Hepatocyte (in vitro differentiated cells): ENCODE data around the gene GALNT5. TPM values are rescaled to one million over a fixed set of nuclear protein-coding genes. Genes with fewer than 3 reads are reported as not detected.

Experiments
- DNase-seq: peaks from one replicate; pipeline ENCODE4 v3.0.0-alpha.2; 2016; ENCODE audit warnings: low spot score
- H2AFZ ChIP-seq: fragments of 200-600 bp; sonication (generic); 2 replicates; pipeline ENCODE4 v1.6.0; 2016; ENCODE audit warnings: antibody characterized with exemption, mild to moderate bottlenecking
- H3K27ac ChIP-seq: fragments of 200-600 bp; sonication (generic); 2 replicates; pipeline ENCODE4 v1.5.1; 2016; ENCODE audit warnings: mild to moderate bottlenecking
- H3K27me3 ChIP-seq: fragments of 200-600 bp; sonication (generic); 2 replicates; pipeline ENCODE4 v1.6.1; 2016
- H3K36me3 ChIP-seq: fragments of 200-600 bp; sonication (generic); replicated peaks from 2 replicates; pipeline ENCODE4 v1.5.1; 2016; ENCODE audit warnings: low read depth; ENCODE audit not compliant: insufficient read depth
- H3K4me1 ChIP-seq: fragments of 200-600 bp; sonication (generic); 2 replicates; pipeline ENCODE4 v1.5.1; 2016; ENCODE audit warnings: mild to moderate bottlenecking, moderate library complexity; ENCODE audit not compliant: insufficient read depth
- H3K4me2 ChIP-seq: fragments of 200-600 bp; sonication (generic); 2 replicates; pipeline ENCODE4 v1.6.0; 2016
- H3K4me3 ChIP-seq: fragments of 200-600 bp; sonication (generic); 2 replicates; pipeline ENCODE4 v1.5.1; 2016; ENCODE audit warnings: mild to moderate bottlenecking
- H3K79me2 ChIP-seq: fragments of 200-600 bp; sonication (generic); 2 replicates; pipeline ENCODE4 v1.6.0; 2017; ENCODE audit warnings: mild to moderate bottlenecking
- H3K9me2 ChIP-seq: fragments of 200-600 bp; sonication (generic); replicated peaks from 2 replicates; pipeline ENCODE4 v1.6.0; 2017; ENCODE audit warnings: mild to moderate bottlenecking; ENCODE audit not compliant: insufficient read depth
- H3K9me3 ChIP-seq: fragments of 200-600 bp; sonication (generic); 2 replicates; pipeline ENCODE4 v1.5.1; 2016; ENCODE audit warnings: low read depth, mild to moderate bottlenecking
- H4K20me1 ChIP-seq: fragments of 200-600 bp; sonication (generic); 2 replicates; pipeline ENCODE4 v1.6.0; 2016; ENCODE audit warnings: mild to moderate bottlenecking; ENCODE audit not compliant: insufficient read depth, poor library complexity, severe bottlenecking
- CTCF ChIP-seq: fragments of 200-600 bp; sonication (generic); IDR thresholded peaks from 2 replicates; pipeline ENCODE4 v1.5.1; 2016; ENCODE audit warnings: antibody characterized with exemption, mild to moderate bottlenecking; ENCODE audit not compliant: poor library complexity
- EZH2 ChIP-seq: fragments of 200-600 bp; sonication (generic); IDR thresholded peaks from 2 replicates; pipeline ENCODE4 v1.6.1; 2016; ENCODE audit warnings: antibody characterized with exemption, mild to moderate bottlenecking, borderline replicate concordance
- EZH2phosphoT487 ChIP-seq: fragments of 200-600 bp; sonication (generic); IDR thresholded peaks from one replicate; pipeline ENCODE4 v1.6.1; 2018; ENCODE audit warnings: antibody characterized with exemption, mild to moderate bottlenecking, low read depth, moderate library complexity; ENCODE audit not compliant: unreplicated experiment, severe bottlenecking
- WGBS: methylation state at CpG from one replicate; pipeline ENCODE4 v1.1.6; 2016; ENCODE audit warnings: low lambda C conversion rate; ENCODE audit errors: missing lambda C conversion rate; 5-methylcytosine and 5-hydroxymethylcytosine counted together
- polyA plus RNA-seq: library from polyadenylated mRNA; unstranded; fragments of >200 nt; fragmentation: Nextera tagmentation; extraction: Ambion mirVana; gene quantifications from 2 replicates; pipeline ENCODE4 v1.2.1, GENCODE V29; 2016
- total RNA-seq: library from RNA; depleted of rRNA; stranded (reverse); fragments of >200 nt; gene quantifications from 2 replicates; pipeline ENCODE4 v1.2.3, GENCODE V29; 2014

Gene GALNT5
- total and polyA plus RNA-seq, 2 experiments from 2014 or later: 6.0 to 16.3 TPM

GRCh38 chr2:157229572-157229971 is 27.9 kb upstream of the GALNT5 start:
- H3K27me3 ChIP-seq: no peaks in the 10 kb centered on the region
- no peak overlapping the region for H3K4me3 ChIP-seq
- H3K79me2 ChIP-seq: no peaks in the 10 kb centered on the region
- H3K27ac ChIP-seq: no peak overlapping the region
- no peaks in the 10 kb centered on the region for H3K36me3 ChIP-seq
- no peak for DNase-seq
- TF ChIP-seq EZH2 (no peak), EZH2phosphoT487 (no peak), CTCF (no peak)
- H3K9me3 ChIP-seq: no peaks in the 10 kb centered on the region
- H3K4me1 ChIP-seq: no peaks in the 10 kb centered on the region
- WGBS: 85% methylated on average over 2 of the region's 2 CpGs
- H3K9me2 ChIP-seq: no peaks in the 10 kb centered on the region
- H4K20me1 ChIP-seq: no peaks in the 10 kb centered on the region
- H3K4me2 ChIP-seq: no peak overlapping the region
- H2AFZ ChIP-seq: no peak overlapping the region

- Histone ChIP-seq H3K4me2 (no peak overlapping the region), H3K4me1 (no peaks in the 10 kb centered on the region), H3K36me3 (no peaks in the 10 kb centered on the region), H3K27me3 (no peaks in the 10 kb centered on the region), H4K20me1 (no peaks in the 10 kb centered on the region), H3K27ac (no peak overlapping the region), H3K9me2 (no peaks in the 10 kb centered on the region), H3K79me2 (no peaks in the 10 kb centered on the region), H3K4me3 (no peak overlapping the region), H3K9me3 (no peaks in the 10 kb centered on the region), H2AFZ (no peak overlapping the region)
- DNase-seq: no peak
- TF ChIP-seq EZH2phosphoT487 (no peak), CTCF (no peak), EZH2 (no peak)
These were observed 26.0 kb upstream of the GALNT5 start for GRCh38 chr2:157231476-157231875.

GRCh38 chr2:157233506-157233905 is 24.0 kb upstream of the GALNT5 start:
- no peak for DNase-seq
- no peak overlapping the region for H2AFZ ChIP-seq
- no peaks in the 10 kb centered on the region for H3K79me2 ChIP-seq
- H3K4me1 ChIP-seq: no peaks in the 10 kb centered on the region
- H3K4me2 ChIP-seq: no peak overlapping the region
- no peak overlapping the region for H3K27ac ChIP-seq
- H4K20me1 ChIP-seq: no peaks in the 10 kb centered on the region
- TF ChIP-seq CTCF (no peak), EZH2phosphoT487 (no peak), EZH2 (no peak)
- no peaks in the 10 kb centered on the region for H3K27me3 ChIP-seq
- H3K4me3 ChIP-seq: no peak overlapping the region
- no peaks in the 10 kb centered on the region for H3K9me2 ChIP-seq
- no peaks in the 10 kb centered on the region for H3K9me3 ChIP-seq
- no peaks in the 10 kb centered on the region for H3K36me3 ChIP-seq
- 84% methylated on average over 4 of the region's 4 CpGs for WGBS

GRCh38 chr2:157236404-157236803 is 21.1 kb upstream of the GALNT5 start:
- Histone ChIP-seq H3K9me3 (no peaks in the 10 kb centered on the region), H3K79me2 (no peaks in the 10 kb centered on the region), H3K27me3 (no peaks in the 10 kb centered on the region), H3K27ac (no peak overlapping the region), H4K20me1 (no peaks in the 10 kb centered on the region), H3K4me3 (no peak overlapping the region), H3K4me1 (no peaks in the 10 kb centered on the region), H2AFZ (no peak overlapping the region), H3K36me3 (no peaks in the 10 kb centered on the region), H3K4me2 (no peak overlapping the region), H3K9me2 (no peaks in the 10 kb centered on the region)
- TF ChIP-seq EZH2 (no peak), EZH2phosphoT487 (no peak), CTCF (no peak)
- WGBS: 80% methylated on average over 2 of the region's 2 CpGs
- DNase-seq: no peak
